IMR-90 (cell line): Measurements from ENCODE around the gene TBC1D22B. TPM values are rescaled to one million over a fixed set of nuclear protein-coding genes. Genes with fewer than 3 reads are reported as not detected.
"Not testable (repeated sequence)": the region's sequence is repeated elsewhere in the genome, so short reads cannot be mapped to it uniquely, and the experiment has no call there.

Source experiments
- ATAC-seq: fragments of 200-7000 bp; cut with Tn5 transposase; 2 replicates; pipeline ENCODE4 v1.9.1; 2020; ENCODE audit warnings: low read depth, mild to moderate bottlenecking, moderate library complexity
- BruUV-seq: library from RNA; stranded (reverse); fragments of 400-500 nt; replicated peaks from 2 replicates; lab custom pipeline; 2021; lab: Mats Ljungman, UMichigan
- CTCF ChIA-PET: fragments of 300-600 bp; formaldehyde crosslinking; extraction: SDS; loops from one replicate; lab custom pipeline; 2021; ENCODE audit warnings: antibody characterized with exemption; lab: Yijun Ruan, JAX
- POLR2A ChIA-PET: fragments of 300-600 bp; sonication (Branson Sonifier 250); formaldehyde crosslinking; loops from one replicate; lab custom pipeline; 2022; ENCODE audit warnings: antibody characterized with exemption; ENCODE audit not compliant: unreplicated experiment; lab: Charles Lee
- DNase-seq: peaks from one replicate; pipeline ENCODE4 v3.0.0; 2013
- H2AFZ ChIP-seq: replicated peaks from 2 replicates; pipeline ENCODE3; 2013; ENCODE audit warnings: low read length, mild to moderate bottlenecking; ENCODE audit not compliant: poor library complexity
- H2AK5ac ChIP-seq: 2 replicates; pipeline ENCODE4 v1.6.1; 2013; ENCODE audit warnings: low read depth, low read length, inconsistent platforms
- H2AK9ac ChIP-seq: replicated peaks from 2 replicates; pipeline ENCODE3; 2013; ENCODE audit warnings: mild to moderate bottlenecking, low read depth, low read length, moderate library complexity; ENCODE audit not compliant: poor library complexity
- H2BK120ac ChIP-seq: 2 replicates; pipeline ENCODE4 v1.6.1; 2013; ENCODE audit warnings: low read depth, low read length, inconsistent platforms
- H2BK15ac ChIP-seq: 3 replicates; pipeline ENCODE4 v1.6.1; 2013; ENCODE audit warnings: low read depth, low read length, inconsistent platforms
- H2BK20ac ChIP-seq: 2 replicates; pipeline ENCODE4 v1.6.1; 2013; ENCODE audit warnings: low read depth, mild to moderate bottlenecking, inconsistent platforms, low read length, moderate library complexity
- H2BK5ac ChIP-seq: 2 replicates; pipeline ENCODE4 v1.6.1; 2013; ENCODE audit warnings: mild to moderate bottlenecking, low read depth, low read length, inconsistent platforms; ENCODE audit not compliant: poor library complexity, severe bottlenecking
- H3K14ac ChIP-seq: replicated peaks from 2 replicates; pipeline ENCODE4 v1.6.1; 2013; ENCODE audit warnings: low read depth, low read length, inconsistent platforms
- H3K18ac ChIP-seq: 2 replicates; pipeline ENCODE4 v1.6.1; 2013; ENCODE audit warnings: low read depth, low read length, control low read depth
- H3K23ac ChIP-seq: 2 replicates; pipeline ENCODE4 v1.6.1; 2013; ENCODE audit warnings: low read depth, low read length, inconsistent platforms
- H3K27ac ChIP-seq: 2 replicates; pipeline ENCODE4 v1.5.1; 2013; ENCODE audit warnings: mild to moderate bottlenecking, control low read depth, low read length; ENCODE audit not compliant: insufficient read depth
- H3K27me3 ChIP-seq: 2 replicates; pipeline ENCODE4 v1.6.1; 2013; ENCODE audit warnings: low read length; ENCODE audit not compliant: control insufficient read depth, insufficient read depth
- H3K36me3 ChIP-seq: 2 replicates; pipeline ENCODE4 v1.6.1; 2013; ENCODE audit warnings: low read length, mixed read lengths; ENCODE audit not compliant: control insufficient read depth, insufficient read depth
- H3K4ac ChIP-seq: 2 replicates; pipeline ENCODE4 v1.6.1; 2013; ENCODE audit warnings: low read depth, low read length, inconsistent platforms
- H3K4me1 ChIP-seq: 2 replicates; pipeline ENCODE4 v1.6.1; 2013; ENCODE audit warnings: low read length, mixed read lengths; ENCODE audit not compliant: control insufficient read depth, insufficient read depth
- H3K4me2 ChIP-seq: 2 replicates; pipeline ENCODE4 v1.6.1; 2013; ENCODE audit warnings: low read depth, mild to moderate bottlenecking, control low read depth, low read length, moderate library complexity
- H3K4me3 ChIP-seq: 2 replicates; pipeline ENCODE4 v1.5.1; 2013; ENCODE audit warnings: low read depth, mild to moderate bottlenecking, control low read depth, low read length, moderate library complexity; ENCODE audit not compliant: insufficient read depth
- H3K56ac ChIP-seq: 2 replicates; pipeline ENCODE4 v1.6.1; 2013; ENCODE audit warnings: low read length, inconsistent platforms; ENCODE audit not compliant: insufficient read depth; ENCODE audit errors: extremely low read depth
- H3K79me1 ChIP-seq, 2 experiments: 2 replicates each; pipeline ENCODE4 v1.6.1; 2013; ENCODE audit warnings: low read length in 2 of 2, inconsistent platforms in 1 of 2, low read depth in 1 of 2
- H3K9ac ChIP-seq: 2 replicates; pipeline ENCODE4 v1.6.1; 2013; ENCODE audit warnings: low read depth, low read length, control low read depth
- H3K9me1 ChIP-seq: 2 replicates; pipeline ENCODE4 v1.6.1; 2013; ENCODE audit warnings: low read length, inconsistent platforms; ENCODE audit not compliant: insufficient read depth
- H3K9me3 ChIP-seq: 2 replicates; pipeline ENCODE4 v1.6.1; 2013; ENCODE audit warnings: low read length; ENCODE audit not compliant: control insufficient read depth, insufficient read depth
- H4K20me1 ChIP-seq: 2 replicates; pipeline ENCODE4 v1.6.1; 2013; ENCODE audit warnings: low read length, inconsistent platforms; ENCODE audit not compliant: insufficient read depth
- H4K5ac ChIP-seq: 2 replicates; pipeline ENCODE4 v1.6.1; 2013; ENCODE audit warnings: mild to moderate bottlenecking, low read depth, low read length, control low read depth
- H4K8ac ChIP-seq, 2 experiments: 2 replicates each; pipeline ENCODE4 v1.6.1; 2013; ENCODE audit warnings: low read depth in 2 of 2, low read length in 2 of 2, control low read depth in 1 of 2, inconsistent platforms in 1 of 2
- H4K91ac ChIP-seq: 2 replicates; pipeline ENCODE4 v1.6.1; 2013; ENCODE audit warnings: low read depth, low read length, inconsistent platforms; ENCODE audit not compliant: insufficient read depth
- CEBPB ChIP-seq: IDR thresholded peaks from 2 replicates; pipeline ENCODE4 v1.6.1; 2012; ENCODE audit warnings: low read depth, low read length, improper control_type of control experiment
- WGBS, 2 experiments: methylation state at CpG; one replicate each; pipeline versions ENCODE4 v1.1.5 to v1.1.7; 2013; ENCODE audit warnings: missing lambda C conversion rate in 2 of 2; ENCODE audit not compliant: insufficient read length in 1 of 2; ENCODE audit errors: extremely low coverage in 2 of 2; 5-methylcytosine and 5-hydroxymethylcytosine counted together
- dilution Hi-C: fragments of 300-500 bp; cut with HindIII; formaldehyde crosslinking; loops from one replicate; pipeline ENCODE4 v1.14.3; 2018; ENCODE audit warnings: low sequenced_read_pairs; ENCODE audit not compliant: unreplicated experiment
- in situ Hi-C: fragments of 300-500 bp; cut with MboI; formaldehyde crosslinking; loops from 3 replicates; pipeline ENCODE4 v1.14.3; 2019; ENCODE audit warnings: low sequenced_read_pairs, inconsistent platforms, mixed read lengths
- intact Hi-C: fragments of 100-400 bp; cut with micrococcal nuclease; formaldehyde crosslinking; loops from 2 replicates; pipeline ENCODE4 v1.10.0; 2022
- polyA plus RNA-seq, 3 experiments: library from polyadenylated mRNA; depleted of rRNA; stranded (reverse); fragments of >200 nt; gene quantifications; 2 replicates each; pipeline ENCODE4 v1.2.3, GENCODE V29; 2012; ENCODE audit warnings: low replicate concordance in 1 of 3
- total RNA-seq: library from RNA; depleted of rRNA; stranded (reverse); fragments of >200 nt; gene quantifications from 2 replicates; pipeline ENCODE4 v1.2.3, GENCODE V29; 2012

The TBC1D22B gene
- total and polyA plus RNA-seq, 2 of the 4 experiments (the other 2 are of a cell fraction), result 6.6 to 7.5 TPM

GRCh38 chr6:37330345-37330744 is 72.8 kb downstream of the TBC1D22B start:
- H3K56ac ChIP-seq, POLR2A ChIA-PET, H2AK9ac ChIP-seq, H2BK5ac ChIP-seq, H3K14ac ChIP-seq, H2BK15ac ChIP-seq, H3K79me1 ChIP-seq, H4K91ac ChIP-seq, H3K4me3 ChIP-seq, H3K27me3 ChIP-seq, H4K20me1 ChIP-seq, in situ Hi-C loops, H3K4me2 ChIP-seq, DNase-seq, H2BK120ac ChIP-seq, H3K9ac ChIP-seq, H2AK5ac ChIP-seq, intact Hi-C loops, H3K9me3 ChIP-seq, dilution Hi-C loops, H3K18ac ChIP-seq, H3K4me1 ChIP-seq, ATAC-seq, H3K4ac ChIP-seq, H2BK20ac ChIP-seq, BruUV-seq, H4K8ac ChIP-seq, CTCF ChIA-PET, H3K9me1 ChIP-seq, H2AFZ ChIP-seq, H3K27ac ChIP-seq, H4K5ac ChIP-seq, H3K23ac ChIP-seq: not testable (repeated sequence)
- H3K36me3 ChIP-seq, result peaks cover 21% of the 10 kb centered on the region
- 80% methylated on average over 3 of the region's 10 CpGs; no CpG with 5 or more reads in 1 of the 2 experiments for WGBS, 2 experiments
- peak; percentile 71 for TF ChIP-seq CEBPB
